Measurements from ENCODE around the gene CHST15. TPM values are rescaled to one million over a fixed set of nuclear protein-coding genes. Genes with fewer than 3 reads are reported as not detected.

CHST15 gene
- total RNA-seq, 5 donors from 2014 or later (not counting 1 experiment from before 2014, with no cell fraction given), result 0.95 to 4.2 (median 1.3) TPM

DNA sequence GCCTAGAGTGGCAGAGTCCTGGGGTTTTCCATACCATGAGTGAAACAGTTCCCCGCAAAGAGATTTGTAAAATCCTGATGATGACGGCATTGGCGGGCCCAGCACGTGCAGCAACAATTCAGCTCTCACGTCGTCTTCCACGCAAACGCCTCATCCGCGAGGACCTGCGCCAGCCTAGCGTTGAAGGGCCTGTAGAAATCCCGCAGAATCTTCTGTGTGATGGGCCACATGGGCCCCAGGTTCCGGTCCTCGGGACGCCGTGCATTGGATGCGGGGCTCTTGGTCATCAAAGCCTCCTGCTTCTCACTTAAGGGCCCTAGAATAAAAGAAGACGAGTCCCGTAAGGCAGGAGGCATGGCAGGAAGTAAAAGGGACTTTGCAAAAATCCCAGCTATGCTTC, 83.4 kb downstream of the CHST15 start:
- WGBS (ENCODE audit: insufficient coverage), result 91% methylated on average over 18 of the region's 20 CpGs

DNA sequence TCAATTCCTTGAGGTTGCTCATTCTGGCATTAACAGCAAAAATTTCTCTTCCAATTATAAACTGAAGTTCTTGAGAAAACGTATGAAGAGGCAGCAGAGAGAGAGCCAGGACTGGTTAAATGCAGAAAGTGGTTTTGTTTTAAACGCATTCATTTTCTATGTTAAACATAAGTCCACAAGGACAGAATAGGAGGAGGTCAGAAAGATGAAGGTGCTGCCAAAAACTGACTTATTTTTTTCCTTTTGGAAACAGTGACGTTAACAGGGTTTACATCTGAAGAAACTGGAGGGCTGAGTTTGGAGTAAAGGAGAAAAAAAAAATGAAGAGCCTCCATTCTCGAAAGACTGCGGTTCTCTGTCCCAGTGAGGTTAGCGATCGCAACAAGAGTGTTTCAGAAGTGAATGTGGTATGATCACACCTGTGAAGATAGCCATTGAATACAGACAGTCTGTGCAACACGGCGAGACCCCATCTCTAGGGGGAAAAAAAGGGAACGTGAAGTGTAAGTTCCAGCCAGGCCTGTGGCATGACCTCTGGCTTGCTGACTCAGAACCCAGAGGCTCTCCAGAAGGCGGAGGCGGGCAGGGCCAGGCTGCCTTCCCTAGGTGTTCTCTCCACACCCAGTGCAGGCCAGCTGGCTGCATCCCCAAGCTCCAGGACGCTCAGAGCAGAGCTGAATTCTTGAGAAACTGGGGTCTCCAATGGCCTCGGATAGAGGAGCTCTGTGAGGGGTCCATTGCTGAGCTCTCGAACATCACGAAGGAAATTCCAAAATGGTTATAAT, 84.0 kb downstream of the CHST15 start:
- Mint-ChIP-seq H3K27ac (no peak overlapping the region), H3K4me3 (no peak overlapping the region), H3K4me1 (no peaks in the 10 kb centered on the region), H3K27me3 (no peaks in the 10 kb centered on the region), H3K36me3 (no peaks in the 10 kb centered on the region), H3K9me3 (peaks cover 7 to 14% (median 10%) of the 10 kb centered on the region in 3 donors)
- 83% methylated on average over 12 of the region's 16 CpGs for WGBS (ENCODE audit: insufficient coverage)
- H3K27ac ChIP-seq (ENCODE audit: low read length), result no peak overlapping the region
- peaks cover 0 to 7% of the 10 kb centered on the region in 2 experiments for H3K27me3 ChIP-seq (replicated peaks in 1 of 2; ENCODE audit: control insufficient read depth in 2 of 2, extremely low read depth in 1 of 2, insufficient read depth in 2 of 2, low read length in 1 of 2)
- no peaks in the 10 kb centered on the region for H3K9me3 ChIP-seq
- ATAC-seq (replicated peaks in 1 of 4) (no peak), DNase-seq (no peak)
- H3K4me1 ChIP-seq (ENCODE audit: control insufficient read depth in 1 of 2, extremely low read depth in 1 of 2, insufficient read depth in 2 of 2, low read length in 2 of 2), result peaks cover under 1 to 4% of the 10 kb centered on the region in 2 experiments
- peaks cover 0 to 3% of the 10 kb centered on the region in 2 donors for H3K36me3 ChIP-seq (ENCODE audit: control insufficient read depth in 2 of 2, extremely low read depth in 1 of 2, insufficient read depth in 1 of 2, low read length in 1 of 2)
- ChIA-PET POLR2A (no interaction called here), CTCF (no interaction called here)
- no peak overlapping the region for H3K4me3 ChIP-seq (ENCODE audit: control insufficient read depth in 1 of 2, extremely low read depth in 1 of 2, low read length in 1 of 2)

More for the DNA sequence above, 83.4 kb downstream of the CHST15 start:
- Mint-ChIP-seq H3K27ac (no peak overlapping the region), H3K9me3 (peaks cover 7 to 14% (median 10%) of the 10 kb centered on the region in 3 donors), H3K4me3 (no peak overlapping the region), H3K27me3 (no peaks in the 10 kb centered on the region), H3K4me1 (no peaks in the 10 kb centered on the region), H3K36me3 (no peaks in the 10 kb centered on the region)
- no peaks in the 10 kb centered on the region for H3K9me3 ChIP-seq
- no peak for DNase-seq
- POLR2A ChIA-PET, result no interaction called here
- no peak for ATAC-seq (replicated peaks in 1 of 4)
- no peak overlapping the region for H3K27ac ChIP-seq (ENCODE audit: low read length)
- H3K27me3 ChIP-seq (replicated peaks in 1 of 2; ENCODE audit: control insufficient read depth in 2 of 2, extremely low read depth in 1 of 2, insufficient read depth in 2 of 2, low read length in 1 of 2), result peaks cover 0 to 9% of the 10 kb centered on the region in 2 experiments
- CTCF ChIA-PET, result no interaction called here
- peaks cover 0 to 2% of the 10 kb centered on the region in 2 experiments for H3K4me1 ChIP-seq (ENCODE audit: control insufficient read depth in 1 of 2, extremely low read depth in 1 of 2, insufficient read depth in 2 of 2, low read length in 2 of 2)
- no peak overlapping the region for H3K4me3 ChIP-seq (ENCODE audit: control insufficient read depth in 1 of 2, extremely low read depth in 1 of 2, low read length in 1 of 2)
- peaks cover 0 to 3% of the 10 kb centered on the region in 2 donors for H3K36me3 ChIP-seq (ENCODE audit: control insufficient read depth in 2 of 2, extremely low read depth in 1 of 2, insufficient read depth in 1 of 2, low read length in 1 of 2)

DNA sequence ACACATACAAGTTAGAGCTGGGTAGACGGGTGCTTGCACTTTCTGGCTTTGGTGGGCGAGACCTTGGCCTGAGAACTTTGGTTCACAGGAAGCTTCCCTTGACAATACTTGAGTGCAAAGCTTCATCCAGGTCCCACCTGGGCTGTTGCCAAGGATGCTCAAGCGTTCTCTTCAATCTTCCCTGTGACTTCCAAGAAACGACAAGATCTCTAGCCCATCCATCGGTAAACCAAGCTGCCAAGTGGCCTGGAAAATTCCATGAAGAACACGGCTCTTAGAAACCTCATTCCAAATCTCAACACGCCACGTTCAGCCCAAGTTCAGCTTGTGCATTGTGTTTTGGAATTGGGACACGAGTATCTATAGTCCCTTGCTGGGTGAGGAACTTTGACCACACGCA, 84.7 kb downstream of the CHST15 start:
- H3K27ac ChIP-seq (ENCODE audit: low read length), result no peak overlapping the region
- Mint-ChIP-seq H3K27me3 (no peaks in the 10 kb centered on the region), H3K36me3 (no peaks in the 10 kb centered on the region), H3K4me3 (no peak overlapping the region), H3K9me3 (peaks cover 3 to 8% (median 4%) of the 10 kb centered on the region in 3 donors), H3K27ac (no peak overlapping the region), H3K4me1 (no peaks in the 10 kb centered on the region)
- CTCF ChIA-PET, result no interaction called here
- DNase-seq, result no peak
- no peak for ATAC-seq (replicated peaks in 1 of 4)
- peaks cover 2 to 8% of the 10 kb centered on the region in 2 experiments for H3K4me1 ChIP-seq (ENCODE audit: control insufficient read depth in 1 of 2, extremely low read depth in 1 of 2, insufficient read depth in 2 of 2, low read length in 2 of 2)
- H3K4me3 ChIP-seq (ENCODE audit: control insufficient read depth in 1 of 2, extremely low read depth in 1 of 2, low read length in 1 of 2), result no peak overlapping the region
- peaks cover 0 to 3% of the 10 kb centered on the region in 2 donors for H3K36me3 ChIP-seq (ENCODE audit: control insufficient read depth in 2 of 2, extremely low read depth in 1 of 2, insufficient read depth in 1 of 2, low read length in 1 of 2)
- no peaks in the 10 kb centered on the region for H3K9me3 ChIP-seq
- H3K27me3 ChIP-seq (replicated peaks in 1 of 2; ENCODE audit: control insufficient read depth in 2 of 2, extremely low read depth in 1 of 2, insufficient read depth in 2 of 2, low read length in 1 of 2), result peaks cover 0 to 14% of the 10 kb centered on the region in 2 experiments
- WGBS (ENCODE audit: insufficient coverage), result 74% methylated on average over 7 of the region's 10 CpGs
- POLR2A ChIA-PET, result no interaction called here

DNA sequence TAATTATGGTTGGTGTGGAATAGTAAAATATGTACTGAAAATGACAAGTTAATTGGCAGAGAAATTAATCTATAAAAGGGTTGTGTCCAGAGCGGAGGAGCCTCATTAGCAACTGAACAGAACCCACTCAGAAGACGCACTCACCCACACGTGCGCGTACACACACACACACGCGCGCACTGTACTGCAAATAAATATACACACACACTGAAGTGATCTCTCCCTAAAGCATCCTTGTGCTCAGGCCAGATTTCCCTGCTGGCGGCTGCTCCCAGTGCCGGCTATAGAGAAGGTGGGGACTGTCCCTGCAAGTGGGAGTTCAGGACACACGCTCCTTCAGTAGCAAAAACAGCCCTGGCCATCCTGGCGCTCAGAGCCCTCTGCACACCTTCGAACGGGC, 85.2 kb downstream of the CHST15 start:
- H3K27ac Mint-ChIP-seq, result no peak overlapping the region
- 86% methylated on average over 7 of the region's 14 CpGs for WGBS (ENCODE audit: insufficient coverage)
- no peaks in the 10 kb centered on the region for H3K27me3 Mint-ChIP-seq
- Histone ChIP-seq H3K9me3 (no peaks in the 10 kb centered on the region), H3K27ac (ENCODE audit: low read length) (no peak overlapping the region), H3K4me3 (ENCODE audit: control insufficient read depth in 1 of 2, extremely low read depth in 1 of 2, low read length in 1 of 2) (no peak overlapping the region), H3K27me3 (replicated peaks in 1 of 2; ENCODE audit: control insufficient read depth in 2 of 2, extremely low read depth in 1 of 2, insufficient read depth in 2 of 2, low read length in 1 of 2) (peaks cover 0 to 14% of the 10 kb centered on the region in 2 experiments), H3K36me3 (ENCODE audit: control insufficient read depth in 2 of 2, extremely low read depth in 1 of 2, insufficient read depth in 1 of 2, low read length in 1 of 2) (peaks cover 0 to 3% of the 10 kb centered on the region in 2 donors), H3K4me1 (ENCODE audit: control insufficient read depth in 1 of 2, extremely low read depth in 1 of 2, insufficient read depth in 2 of 2, low read length in 2 of 2) (peaks cover 2 to 8% of the 10 kb centered on the region in 2 experiments)
- H3K36me3 Mint-ChIP-seq, result no peaks in the 10 kb centered on the region
- DNase-seq (no peak), ATAC-seq (replicated peaks in 1 of 4) (no peak)
- no peaks in the 10 kb centered on the region for H3K4me1 Mint-ChIP-seq
- peaks cover 0 to 3% (median 0%) of the 10 kb centered on the region in 3 donors for H3K9me3 Mint-ChIP-seq
- ChIA-PET CTCF (no interaction called here), POLR2A (no interaction called here)
- H3K4me3 Mint-ChIP-seq, result no peak overlapping the region

DNA sequence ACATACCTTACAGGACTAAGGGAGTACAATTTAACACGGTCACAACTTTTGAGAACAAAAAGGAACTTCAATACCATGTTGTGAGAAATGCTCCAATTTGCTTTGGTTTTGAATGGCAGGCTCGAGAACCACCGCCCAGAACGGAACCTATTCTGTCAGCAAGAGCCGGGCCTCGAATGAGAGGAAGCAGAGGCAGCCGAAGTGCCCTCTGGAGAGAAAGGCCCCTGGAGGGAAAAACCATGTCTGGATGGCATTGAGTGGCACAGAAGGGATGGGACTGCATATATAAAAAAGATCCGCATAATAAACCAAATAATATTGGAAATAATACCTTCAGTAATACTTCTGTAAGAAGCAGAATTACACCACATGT, 85.6 kb downstream of the CHST15 start:
- Mint-ChIP-seq H3K4me1 (no peaks in the 10 kb centered on the region), H3K27ac (no peak overlapping the region), H3K36me3 (no peaks in the 10 kb centered on the region), H3K9me3 (peaks cover 0 to 3% (median 0%) of the 10 kb centered on the region in 3 donors), H3K27me3 (no peaks in the 10 kb centered on the region), H3K4me3 (no peak overlapping the region)
- H3K4me1 ChIP-seq (ENCODE audit: control insufficient read depth in 1 of 2, extremely low read depth in 1 of 2, insufficient read depth in 2 of 2, low read length in 2 of 2), result peaks cover 2 to 8% of the 10 kb centered on the region in 2 experiments
- ChIA-PET POLR2A (no interaction called here), CTCF (no interaction called here)
- peaks cover 0 to 14% of the 10 kb centered on the region in 2 experiments for H3K27me3 ChIP-seq (replicated peaks in 1 of 2; ENCODE audit: control insufficient read depth in 2 of 2, extremely low read depth in 1 of 2, insufficient read depth in 2 of 2, low read length in 1 of 2)
- H3K36me3 ChIP-seq (ENCODE audit: control insufficient read depth in 2 of 2, extremely low read depth in 1 of 2, insufficient read depth in 1 of 2, low read length in 1 of 2), result peaks cover 0 to 3% of the 10 kb centered on the region in 2 donors
- WGBS (ENCODE audit: insufficient coverage), result 89% methylated on average over 3 of the region's 8 CpGs
- no peak overlapping the region for H3K27ac ChIP-seq (ENCODE audit: low read length)
- no peak overlapping the region for H3K4me3 ChIP-seq (ENCODE audit: control insufficient read depth in 1 of 2, extremely low read depth in 1 of 2, low read length in 1 of 2)
- DNase-seq (no peak), ATAC-seq (replicated peaks in 1 of 4) (no peak)
- no peaks in the 10 kb centered on the region for H3K9me3 ChIP-seq

DNA sequence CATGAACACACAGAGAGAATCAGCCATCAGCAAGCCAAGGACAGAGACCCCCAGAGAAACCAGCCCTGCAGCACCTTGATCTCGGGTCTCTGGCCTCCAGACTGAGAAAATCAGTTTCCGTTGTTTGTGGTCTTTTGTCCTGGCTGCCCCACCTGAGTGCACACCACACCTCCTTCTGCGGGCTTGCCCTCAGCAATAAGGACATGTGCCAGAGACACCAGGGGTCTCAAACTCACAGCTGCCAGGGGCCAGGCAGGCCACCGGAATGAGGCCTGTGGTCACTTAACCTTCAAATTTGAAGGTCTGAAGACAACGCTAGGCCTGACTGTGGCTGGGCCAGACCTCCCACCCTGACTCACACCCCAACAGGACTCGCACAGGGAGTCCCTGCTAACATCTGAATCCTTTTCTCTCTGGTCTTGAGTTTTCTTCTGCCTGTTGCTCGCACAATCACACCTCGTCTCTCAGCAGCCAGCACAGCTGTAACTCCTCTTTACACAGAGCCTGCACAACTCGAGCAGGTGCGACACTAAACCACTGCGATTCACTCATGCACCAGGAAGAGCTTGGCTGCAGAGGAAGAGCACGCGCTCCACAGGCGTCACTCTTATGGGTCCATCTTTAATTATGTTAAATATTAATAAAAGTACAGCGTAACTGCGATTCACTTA, 86.2 kb downstream of the CHST15 start:
- 77% methylated on average over 5 of the region's 16 CpGs for WGBS (ENCODE audit: insufficient coverage)

More for the DNA sequence above, 86.2 kb downstream of the CHST15 start:
- Histone ChIP-seq H3K4me1 (ENCODE audit: control insufficient read depth in 1 of 2, extremely low read depth in 1 of 2, insufficient read depth in 2 of 2, low read length in 2 of 2) (peaks cover 2 to 8% of the 10 kb centered on the region in 2 experiments), H3K27ac (ENCODE audit: low read length) (no peak overlapping the region), H3K36me3 (ENCODE audit: control insufficient read depth in 2 of 2, extremely low read depth in 1 of 2, insufficient read depth in 1 of 2, low read length in 1 of 2) (peaks cover 0 to 3% of the 10 kb centered on the region in 2 donors), H3K27me3 (replicated peaks in 1 of 2; ENCODE audit: control insufficient read depth in 2 of 2, extremely low read depth in 1 of 2, insufficient read depth in 2 of 2, low read length in 1 of 2) (peaks cover 0 to 14% of the 10 kb centered on the region in 2 experiments), H3K4me3 (ENCODE audit: control insufficient read depth in 1 of 2, extremely low read depth in 1 of 2, low read length in 1 of 2) (no peak overlapping the region), H3K9me3 (no peaks in the 10 kb centered on the region)
- ChIA-PET CTCF (no interaction called here), POLR2A (no interaction called here)
- no peak for ATAC-seq (replicated peaks in 1 of 4)
- Mint-ChIP-seq H3K4me3 (no peak overlapping the region), H3K27me3 (no peaks in the 10 kb centered on the region), H3K36me3 (no peaks in the 10 kb centered on the region), H3K9me3 (peaks cover 0 to 3% (median 0%) of the 10 kb centered on the region in 3 donors), H3K27ac (no peak overlapping the region), H3K4me1 (no peaks in the 10 kb centered on the region)
- no peak for DNase-seq
